ENCODE data around the gene SST.

The SST gene

GRCh38 chr3:187679638-187680396, 9.6 kb upstream of the SST start:
- Histone ChIP-seq H3K27me3 (ENCODE audit: insufficient read depth, low read length) (no peaks in the 10 kb centered on the region), H3K27ac (ENCODE audit: low read length) (no peak overlapping the region), H3K36me3 (ENCODE audit: insufficient read depth, low read depth, low read length) (no peaks in the 10 kb centered on the region), H3K9me3 (ENCODE audit: insufficient read depth, low read depth, low read length) (no peaks in the 10 kb centered on the region), H3K4me3 (ENCODE audit: low read length) (no peak overlapping the region), H3K4me1 (ENCODE audit: insufficient read depth, low read length) (no peaks in the 10 kb centered on the region), H3K9ac (ENCODE audit: low read depth, low read length) (no peak overlapping the region)

- peaks cover 8% of the 10 kb centered on the region; the same call in 1 of the 2 replicates for H3K27me3 ChIP-seq (ENCODE audit: insufficient read depth, low read length)
- H3K36me3 ChIP-seq (ENCODE audit: insufficient read depth, low read depth, low read length), result no peaks in the 10 kb centered on the region
- H3K4me3 ChIP-seq (ENCODE audit: low read length), result no peak overlapping the region
- no peaks in the 10 kb centered on the region for H3K4me1 ChIP-seq (ENCODE audit: insufficient read depth, low read length)
- no peak overlapping the region for H3K27ac ChIP-seq (ENCODE audit: low read length)
- no peaks in the 10 kb centered on the region for H3K9me3 ChIP-seq (ENCODE audit: insufficient read depth, low read depth, low read length)
- no peak overlapping the region for H3K9ac ChIP-seq (ENCODE audit: low read depth, low read length)
Observed at GRCh38 chr3:187678726-187679268, 8.6 kb upstream of the SST start.

- Histone ChIP-seq H3K4me3 (ENCODE audit: low read length) (no peak overlapping the region), H3K4me1 (ENCODE audit: insufficient read depth, low read length) (no peaks in the 10 kb centered on the region), H3K36me3 (ENCODE audit: insufficient read depth, low read depth, low read length) (no peaks in the 10 kb centered on the region), H3K9me3 (ENCODE audit: insufficient read depth, low read depth, low read length) (no peaks in the 10 kb centered on the region), H3K9ac (ENCODE audit: low read depth, low read length) (no peak overlapping the region), H3K27ac (ENCODE audit: low read length) (no peak overlapping the region), H3K27me3 (ENCODE audit: insufficient read depth, low read length) (peaks cover 20% of the 10 kb centered on the region)
Observed at GRCh38 chr3:187677604-187678003, 7.4 kb upstream of the SST start.

- H3K27me3 ChIP-seq (ENCODE audit: insufficient read depth, low read length), result peaks cover 60% of the 10 kb centered on the region
- H3K4me1 ChIP-seq (ENCODE audit: insufficient read depth, low read length), result no peaks in the 10 kb centered on the region
- H3K4me3 ChIP-seq (ENCODE audit: low read length), result no peak overlapping the region
- H3K27ac ChIP-seq (ENCODE audit: low read length), result no peak overlapping the region
- no peaks in the 10 kb centered on the region for H3K9me3 ChIP-seq (ENCODE audit: insufficient read depth, low read depth, low read length)
- H3K36me3 ChIP-seq (ENCODE audit: insufficient read depth, low read depth, low read length), result no peaks in the 10 kb centered on the region
- no peak overlapping the region for H3K9ac ChIP-seq (ENCODE audit: low read depth, low read length)
Observed at GRCh38 chr3:187673012-187673411, 2.8 kb upstream of the SST start.

GRCh38 chr3:187667526-187667925, 2.7 kb downstream of the SST start:
- H3K27ac ChIP-seq (ENCODE audit: low read length), result no peak overlapping the region
- H3K9ac ChIP-seq (ENCODE audit: low read depth, low read length), result no peak overlapping the region
- H3K9me3 ChIP-seq (ENCODE audit: insufficient read depth, low read depth, low read length), result no peaks in the 10 kb centered on the region
- no peaks in the 10 kb centered on the region for H3K4me1 ChIP-seq (ENCODE audit: insufficient read depth, low read length)
- no peaks in the 10 kb centered on the region for H3K36me3 ChIP-seq (ENCODE audit: insufficient read depth, low read depth, low read length)
- H3K27me3 ChIP-seq (ENCODE audit: insufficient read depth, low read length), result peaks cover 39% of the 10 kb centered on the region
- no peak overlapping the region for H3K4me3 ChIP-seq (ENCODE audit: low read length)

- Histone ChIP-seq H3K36me3 (ENCODE audit: insufficient read depth, low read depth, low read length) (no peaks in the 10 kb centered on the region), H3K27me3 (ENCODE audit: insufficient read depth, low read length) (peaks cover 23% of the 10 kb centered on the region), H3K27ac (ENCODE audit: low read length) (no peak overlapping the region), H3K4me1 (ENCODE audit: insufficient read depth, low read length) (no peaks in the 10 kb centered on the region), H3K9me3 (ENCODE audit: insufficient read depth, low read depth, low read length) (no peaks in the 10 kb centered on the region), H3K4me3 (ENCODE audit: low read length) (no peak overlapping the region), H3K9ac (ENCODE audit: low read depth, low read length) (no peak overlapping the region)
Observed at GRCh38 chr3:187665764-187666402, 4.3 kb downstream of the SST start.

- no peak overlapping the region for H3K27ac ChIP-seq (ENCODE audit: low read length)
- H3K9me3 ChIP-seq (ENCODE audit: insufficient read depth, low read depth, low read length), result no peaks in the 10 kb centered on the region
- no peaks in the 10 kb centered on the region for H3K4me1 ChIP-seq (ENCODE audit: insufficient read depth, low read length)
- H3K36me3 ChIP-seq (ENCODE audit: insufficient read depth, low read depth, low read length), result no peaks in the 10 kb centered on the region
- H3K4me3 ChIP-seq (ENCODE audit: low read length), result no peak overlapping the region
- H3K27me3 ChIP-seq (ENCODE audit: insufficient read depth, low read length), result peaks cover 14% of the 10 kb centered on the region
- H3K9ac ChIP-seq (ENCODE audit: low read depth, low read length), result no peak overlapping the region
Observed at GRCh38 chr3:187665010-187665409, 5.2 kb downstream of the SST start.

GRCh38 chr3:187662848-187663409, 7.3 kb downstream of the SST start:
- Histone ChIP-seq H3K36me3 (ENCODE audit: insufficient read depth, low read depth, low read length) (no peaks in the 10 kb centered on the region), H3K27ac (ENCODE audit: low read length) (no peak overlapping the region), H3K4me3 (ENCODE audit: low read length) (no peak overlapping the region), H3K9ac (ENCODE audit: low read depth, low read length) (no peak overlapping the region), H3K27me3 (ENCODE audit: insufficient read depth, low read length) (no peaks in the 10 kb centered on the region; the same call in 1 of the 2 replicates), H3K9me3 (ENCODE audit: insufficient read depth, low read depth, low read length) (no peaks in the 10 kb centered on the region), H3K4me1 (ENCODE audit: insufficient read depth, low read length) (no peaks in the 10 kb centered on the region)

GRCh38 chr3:187661267-187661666, 8.9 kb downstream of the SST start:
- H3K4me3 ChIP-seq (ENCODE audit: low read length), result no peak overlapping the region
- no peaks in the 10 kb centered on the region for H3K36me3 ChIP-seq (ENCODE audit: insufficient read depth, low read depth, low read length)
- no peak overlapping the region for H3K9ac ChIP-seq (ENCODE audit: low read depth, low read length)
- no peak overlapping the region for H3K27ac ChIP-seq (ENCODE audit: low read length)
- H3K4me1 ChIP-seq (ENCODE audit: insufficient read depth, low read length), result no peaks in the 10 kb centered on the region
- H3K9me3 ChIP-seq (ENCODE audit: insufficient read depth, low read depth, low read length), result no peaks in the 10 kb centered on the region
- H3K27me3 ChIP-seq (ENCODE audit: insufficient read depth, low read length), result no peaks in the 10 kb centered on the region; the same call in 1 of the 2 replicates

- H3K9me3 ChIP-seq (ENCODE audit: insufficient read depth, low read depth, low read length), result no peaks in the 10 kb centered on the region
- no peak overlapping the region for H3K9ac ChIP-seq (ENCODE audit: low read depth, low read length)
- no peak overlapping the region for H3K27ac ChIP-seq (ENCODE audit: low read length)
- H3K27me3 ChIP-seq (ENCODE audit: insufficient read depth, low read length), result no peaks in the 10 kb centered on the region; the same call in 1 of the 2 replicates
- no peak overlapping the region for H3K4me3 ChIP-seq (ENCODE audit: low read length)
- H3K4me1 ChIP-seq (ENCODE audit: insufficient read depth, low read length), result no peaks in the 10 kb centered on the region
- H3K36me3 ChIP-seq (ENCODE audit: insufficient read depth, low read depth, low read length), result no peaks in the 10 kb centered on the region
Observed at GRCh38 chr3:187651282-187651681, 18.9 kb downstream of the SST start.

GRCh38 chr3:187648177-187648576, 22.0 kb downstream of the SST start:
- Histone ChIP-seq H3K4me1 (ENCODE audit: insufficient read depth, low read length) (no peaks in the 10 kb centered on the region), H3K36me3 (ENCODE audit: insufficient read depth, low read depth, low read length) (no peaks in the 10 kb centered on the region), H3K4me3 (ENCODE audit: low read length) (no peak overlapping the region), H3K27me3 (ENCODE audit: insufficient read depth, low read length) (no peaks in the 10 kb centered on the region; the same call in 1 of the 2 replicates), H3K9ac (ENCODE audit: low read depth, low read length) (no peak overlapping the region), H3K27ac (ENCODE audit: low read length) (no peak overlapping the region), H3K9me3 (ENCODE audit: insufficient read depth, low read depth, low read length) (no peaks in the 10 kb centered on the region)

Measured in iPS-20b (cell line).